ENCODE measurements around the gene NSUN7.
A peak's percentile ranks its signal among the peaks of the same experiment; 100 is the strongest.

DNA sequence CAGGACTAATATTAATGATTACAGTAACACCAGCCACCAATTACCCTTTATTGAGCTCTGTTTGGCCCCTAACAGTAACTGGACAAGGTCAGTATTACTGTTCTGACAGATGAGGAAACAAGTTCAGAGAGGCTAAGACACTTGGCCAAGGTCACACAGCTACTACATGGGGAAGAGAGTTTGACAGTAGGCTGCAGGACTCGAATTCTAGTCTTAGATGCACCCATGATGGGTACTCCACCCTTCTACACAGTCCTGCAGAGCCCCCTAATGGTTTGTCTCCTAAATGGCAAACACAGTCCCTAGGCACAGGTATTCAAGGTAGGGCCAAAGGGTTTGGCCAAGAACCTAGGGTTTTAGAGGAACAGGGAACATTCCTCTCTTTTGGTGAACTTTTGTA, 93.9 kb downstream of the NSUN7 start:
- TF ChIP-seq, protein P1, sequence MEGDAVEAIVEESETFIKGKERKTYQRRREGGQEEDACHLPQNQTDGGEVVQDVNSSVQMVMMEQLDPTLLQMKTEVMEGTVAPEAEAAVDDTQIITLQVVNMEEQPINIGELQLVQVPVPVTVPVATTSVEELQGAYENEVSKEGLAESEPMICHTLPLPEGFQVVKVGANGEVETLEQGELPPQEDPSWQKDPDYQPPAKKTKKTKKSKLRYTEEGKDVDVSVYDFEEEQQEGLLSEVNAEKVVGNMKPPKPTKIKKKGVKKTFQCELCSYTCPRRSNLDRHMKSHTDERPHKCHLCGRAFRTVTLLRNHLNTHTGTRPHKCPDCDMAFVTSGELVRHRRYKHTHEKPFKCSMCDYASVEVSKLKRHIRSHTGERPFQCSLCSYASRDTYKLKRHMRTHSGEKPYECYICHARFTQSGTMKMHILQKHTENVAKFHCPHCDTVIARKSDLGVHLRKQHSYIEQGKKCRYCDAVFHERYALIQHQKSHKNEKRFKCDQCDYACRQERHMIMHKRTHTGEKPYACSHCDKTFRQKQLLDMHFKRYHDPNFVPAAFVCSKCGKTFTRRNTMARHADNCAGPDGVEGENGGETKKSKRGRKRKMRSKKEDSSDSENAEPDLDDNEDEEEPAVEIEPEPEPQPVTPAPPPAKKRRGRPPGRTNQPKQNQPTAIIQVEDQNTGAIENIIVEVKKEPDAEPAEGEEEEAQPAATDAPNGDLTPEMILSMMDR (optimal IDR thresholded peaks at IDR 0.05 in 1 of 3, IDR thresholded peaks at IDR 0.05 in 1 of 3, conservative IDR thresholded peaks at IDR 0.05 in 1 of 3; ENCODE audit: extremely low read depth in 1 of 3, insufficient read depth in 2 of 3, low read length in 3 of 3) = peak in 1 of 3 experiments; percentile 18
- TF ChIP-seq EZH2 (IDR thresholded peaks at IDR 0.05; ENCODE audit: low read length) = no peak

All from keratinocyte (primary cell).